ENCODE results near the gene CLMP. TPM values are rescaled to one million over a fixed set of nuclear protein-coding genes. Genes with fewer than 3 reads are reported as not detected.

CLMP gene
- total and polyA plus RNA-seq, 4 donors = 0.12 to 1.3 (median 0.35) TPM

DNA sequence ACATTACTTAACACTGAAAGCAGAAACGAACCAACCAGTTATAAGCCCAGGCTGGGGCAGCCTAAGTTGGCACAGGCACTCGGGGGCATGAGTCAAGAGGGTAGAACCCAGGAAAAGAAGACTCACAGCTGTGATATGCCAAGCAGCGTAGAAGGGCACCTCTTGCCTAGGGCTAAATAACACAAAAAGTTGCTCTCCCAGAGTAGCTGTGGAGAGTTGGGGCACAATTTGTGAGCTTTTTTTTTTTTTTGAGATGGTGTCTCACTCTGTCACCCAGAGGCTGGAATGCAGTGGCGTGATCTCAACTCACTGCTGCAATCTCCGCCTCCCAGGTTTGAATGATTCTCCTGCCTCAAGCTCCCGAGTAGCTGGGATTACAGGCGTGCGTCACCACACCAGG, 8.8 kb downstream of the CLMP start:
- H3K9ac ChIP-seq (ENCODE audit: low read depth in 1 of 2, low read length in 2 of 2) = no peak overlapping the region
- H3K27me3 ChIP-seq (ENCODE audit: control insufficient read depth in 4 of 4, insufficient read depth in 4 of 4, low read length in 3 of 4) = peaks cover 0 to 14% (median under 1%) of the 10 kb centered on the region in 4 donors
- 87% methylated on average over 8 of the region's 8 CpGs for WGBS
- DNase-seq (ENCODE audit: low spot score) = no peak
- H3K4me1 ChIP-seq (ENCODE audit: control insufficient read depth in 4 of 4, insufficient read depth in 4 of 4, low read length in 3 of 4) = no peaks in the 10 kb centered on the region
- H3K27ac ChIP-seq (ENCODE audit: low read depth in 1 of 2, low read length in 2 of 2) = no peak overlapping the region
- TF ChIP-seq, protein P1, sequence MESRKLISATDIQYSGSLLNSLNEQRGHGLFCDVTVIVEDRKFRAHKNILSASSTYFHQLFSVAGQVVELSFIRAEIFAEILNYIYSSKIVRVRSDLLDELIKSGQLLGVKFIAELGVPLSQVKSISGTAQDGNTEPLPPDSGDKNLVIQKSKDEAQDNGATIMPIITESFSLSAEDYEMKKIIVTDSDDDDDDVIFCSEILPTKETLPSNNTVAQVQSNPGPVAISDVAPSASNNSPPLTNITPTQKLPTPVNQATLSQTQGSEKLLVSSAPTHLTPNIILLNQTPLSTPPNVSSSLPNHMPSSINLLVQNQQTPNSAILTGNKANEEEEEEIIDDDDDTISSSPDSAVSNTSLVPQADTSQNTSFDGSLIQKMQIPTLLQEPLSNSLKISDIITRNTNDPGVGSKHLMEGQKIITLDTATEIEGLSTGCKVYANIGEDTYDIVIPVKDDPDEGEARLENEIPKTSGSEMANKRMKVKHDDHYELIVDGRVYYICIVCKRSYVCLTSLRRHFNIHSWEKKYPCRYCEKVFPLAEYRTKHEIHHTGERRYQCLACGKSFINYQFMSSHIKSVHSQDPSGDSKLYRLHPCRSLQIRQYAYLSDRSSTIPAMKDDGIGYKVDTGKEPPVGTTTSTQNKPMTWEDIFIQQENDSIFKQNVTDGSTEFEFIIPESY (IDR thresholded peaks at IDR 0.05) = no peak
- TF ChIP-seq YY1 (IDR thresholded peaks at IDR 0.05) = no peak
- TF ChIP-seq RXRA (IDR thresholded peaks at IDR 0.05) = no peak
- TF ChIP-seq JUND (IDR thresholded peaks at IDR 0.05) = no peak
- no peak for TF ChIP-seq NR2F2 (IDR thresholded peaks at IDR 0.05)
- TF ChIP-seq TAF1 (conservative IDR thresholded peaks at IDR 0.05) = no peak
- no peak for TF ChIP-seq SP1 (IDR thresholded peaks at IDR 0.05)
- no peaks in the 10 kb centered on the region for H3K36me3 ChIP-seq (ENCODE audit: control insufficient read depth in 4 of 4, insufficient read depth in 3 of 4, low read depth in 1 of 4, low read length in 3 of 4)
- no peak overlapping the region for H3K4me3 ChIP-seq (ENCODE audit: low read depth in 1 of 3, low read length in 3 of 3)
- no peaks in the 10 kb centered on the region for H3K9me3 ChIP-seq (ENCODE audit: control insufficient read depth in 4 of 4, low read length in 3 of 4)

DNA sequence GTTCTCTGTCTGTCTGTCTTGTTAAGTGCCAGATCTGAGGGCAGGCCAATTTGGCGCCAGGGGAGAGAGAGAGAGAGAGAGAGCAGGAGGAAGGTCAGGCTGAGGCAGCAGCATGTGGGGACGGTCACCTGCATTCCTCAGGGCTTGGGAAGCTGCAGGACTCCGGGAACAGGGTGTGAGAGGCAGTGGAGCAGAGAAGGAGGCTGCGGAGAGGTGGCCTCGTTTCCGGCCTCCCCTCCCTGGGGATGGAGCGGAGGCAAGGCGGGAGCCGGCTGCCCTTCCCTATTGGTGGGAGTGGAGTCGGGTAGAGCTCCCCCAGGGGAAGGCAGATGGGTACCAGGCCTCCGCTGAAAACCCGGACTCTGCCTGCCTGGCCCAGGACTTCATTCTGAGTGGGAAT, 9.7 kb downstream of the CLMP start:
- TF ChIP-seq, protein P2, sequence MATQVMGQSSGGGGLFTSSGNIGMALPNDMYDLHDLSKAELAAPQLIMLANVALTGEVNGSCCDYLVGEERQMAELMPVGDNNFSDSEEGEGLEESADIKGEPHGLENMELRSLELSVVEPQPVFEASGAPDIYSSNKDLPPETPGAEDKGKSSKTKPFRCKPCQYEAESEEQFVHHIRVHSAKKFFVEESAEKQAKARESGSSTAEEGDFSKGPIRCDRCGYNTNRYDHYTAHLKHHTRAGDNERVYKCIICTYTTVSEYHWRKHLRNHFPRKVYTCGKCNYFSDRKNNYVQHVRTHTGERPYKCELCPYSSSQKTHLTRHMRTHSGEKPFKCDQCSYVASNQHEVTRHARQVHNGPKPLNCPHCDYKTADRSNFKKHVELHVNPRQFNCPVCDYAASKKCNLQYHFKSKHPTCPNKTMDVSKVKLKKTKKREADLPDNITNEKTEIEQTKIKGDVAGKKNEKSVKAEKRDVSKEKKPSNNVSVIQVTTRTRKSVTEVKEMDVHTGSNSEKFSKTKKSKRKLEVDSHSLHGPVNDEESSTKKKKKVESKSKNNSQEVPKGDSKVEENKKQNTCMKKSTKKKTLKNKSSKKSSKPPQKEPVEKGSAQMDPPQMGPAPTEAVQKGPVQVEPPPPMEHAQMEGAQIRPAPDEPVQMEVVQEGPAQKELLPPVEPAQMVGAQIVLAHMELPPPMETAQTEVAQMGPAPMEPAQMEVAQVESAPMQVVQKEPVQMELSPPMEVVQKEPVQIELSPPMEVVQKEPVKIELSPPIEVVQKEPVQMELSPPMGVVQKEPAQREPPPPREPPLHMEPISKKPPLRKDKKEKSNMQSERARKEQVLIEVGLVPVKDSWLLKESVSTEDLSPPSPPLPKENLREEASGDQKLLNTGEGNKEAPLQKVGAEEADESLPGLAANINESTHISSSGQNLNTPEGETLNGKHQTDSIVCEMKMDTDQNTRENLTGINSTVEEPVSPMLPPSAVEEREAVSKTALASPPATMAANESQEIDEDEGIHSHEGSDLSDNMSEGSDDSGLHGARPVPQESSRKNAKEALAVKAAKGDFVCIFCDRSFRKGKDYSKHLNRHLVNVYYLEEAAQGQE (IDR thresholded peaks at IDR 0.05) = no peak
- TF ChIP-seq, protein P3, sequence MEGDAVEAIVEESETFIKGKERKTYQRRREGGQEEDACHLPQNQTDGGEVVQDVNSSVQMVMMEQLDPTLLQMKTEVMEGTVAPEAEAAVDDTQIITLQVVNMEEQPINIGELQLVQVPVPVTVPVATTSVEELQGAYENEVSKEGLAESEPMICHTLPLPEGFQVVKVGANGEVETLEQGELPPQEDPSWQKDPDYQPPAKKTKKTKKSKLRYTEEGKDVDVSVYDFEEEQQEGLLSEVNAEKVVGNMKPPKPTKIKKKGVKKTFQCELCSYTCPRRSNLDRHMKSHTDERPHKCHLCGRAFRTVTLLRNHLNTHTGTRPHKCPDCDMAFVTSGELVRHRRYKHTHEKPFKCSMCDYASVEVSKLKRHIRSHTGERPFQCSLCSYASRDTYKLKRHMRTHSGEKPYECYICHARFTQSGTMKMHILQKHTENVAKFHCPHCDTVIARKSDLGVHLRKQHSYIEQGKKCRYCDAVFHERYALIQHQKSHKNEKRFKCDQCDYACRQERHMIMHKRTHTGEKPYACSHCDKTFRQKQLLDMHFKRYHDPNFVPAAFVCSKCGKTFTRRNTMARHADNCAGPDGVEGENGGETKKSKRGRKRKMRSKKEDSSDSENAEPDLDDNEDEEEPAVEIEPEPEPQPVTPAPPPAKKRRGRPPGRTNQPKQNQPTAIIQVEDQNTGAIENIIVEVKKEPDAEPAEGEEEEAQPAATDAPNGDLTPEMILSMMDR (IDR thresholded peaks at IDR 0.05; ENCODE audit: low read depth, low read length, missing input control) = no peak
- TF ChIP-seq NR2F2 (IDR thresholded peaks at IDR 0.05) (no peak), MAX (IDR thresholded peaks at IDR 0.05) (no peak), JUND (IDR thresholded peaks at IDR 0.05) (no peak), FOXA1 (IDR thresholded peaks at IDR 0.05) (no peak), FOXA2 (IDR thresholded peaks at IDR 0.05) (no peak), RXRA (IDR thresholded peaks at IDR 0.05) (no peak), YY1 (IDR thresholded peaks at IDR 0.05) (no peak), TAF1 (conservative IDR thresholded peaks at IDR 0.05) (no peak), EGR1 (IDR thresholded peaks at IDR 0.05; ENCODE audit: low read depth in 2 of 2) (no peak), RAD21 (IDR thresholded peaks at IDR 0.05) (no peak), HNF4G (IDR thresholded peaks at IDR 0.05) (no peak), HNF4A (conservative IDR thresholded peaks at IDR 0.05) (no peak), GABPA (IDR thresholded peaks at IDR 0.05 in 1 of 2, conservative IDR thresholded peaks at IDR 0.05 in 1 of 2) (no peak), SP1 (IDR thresholded peaks at IDR 0.05) (no peak)
- TF ChIP-seq, protein P1 (IDR thresholded peaks at IDR 0.05) = no peak
- TF ChIP-seq, protein P4, sequence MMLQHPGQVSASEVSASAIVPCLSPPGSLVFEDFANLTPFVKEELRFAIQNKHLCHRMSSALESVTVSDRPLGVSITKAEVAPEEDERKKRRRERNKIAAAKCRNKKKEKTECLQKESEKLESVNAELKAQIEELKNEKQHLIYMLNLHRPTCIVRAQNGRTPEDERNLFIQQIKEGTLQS (IDR thresholded peaks at IDR 0.05) = no peak
- H3K9ac ChIP-seq (ENCODE audit: low read depth in 1 of 2, low read length in 2 of 2) = no peak overlapping the region
- no peak for DNase-seq (ENCODE audit: low spot score)
- no peak overlapping the region for H3K27ac ChIP-seq (ENCODE audit: low read depth in 1 of 2, low read length in 2 of 2)
- H3K4me1 ChIP-seq (ENCODE audit: control insufficient read depth in 4 of 4, insufficient read depth in 4 of 4, low read length in 3 of 4) = no peaks in the 10 kb centered on the region
- H3K36me3 ChIP-seq (ENCODE audit: control insufficient read depth in 4 of 4, insufficient read depth in 3 of 4, low read depth in 1 of 4, low read length in 3 of 4) = no peaks in the 10 kb centered on the region
- H3K27me3 ChIP-seq (ENCODE audit: control insufficient read depth in 4 of 4, insufficient read depth in 4 of 4, low read length in 3 of 4) = peaks cover 0 to 12% (median under 1%) of the 10 kb centered on the region in 4 donors
- no peak overlapping the region for H3K4me3 ChIP-seq (ENCODE audit: low read depth in 1 of 3, low read length in 3 of 3)
- H3K9me3 ChIP-seq (ENCODE audit: control insufficient read depth in 4 of 4, low read length in 3 of 4) = no peaks in the 10 kb centered on the region
- WGBS = 84% methylated on average over 12 of the region's 12 CpGs
